Pancreas (tissue), 10 donors: ENCODE measurements around the gene ADCY1. TPM values are rescaled to one million over a fixed set of nuclear protein-coding genes. Genes with fewer than 3 reads are reported as not detected.
A peak's percentile ranks its signal among the peaks of the same experiment; 100 is the strongest.
"Not testable (repeated sequence)": the region's sequence is repeated elsewhere in the genome, so short reads cannot be mapped to it uniquely, and the experiment has no call there.

Experiments
- ATAC-seq, 4 donors: fragments of 200-7000 bp; cut with Tn5 transposase; one replicate each; pipeline versions ENCODE4 v1.8.0 to v1.9.1; 2020; ENCODE audit warnings: mild to moderate bottlenecking in 4 of 4, moderate library complexity in 4 of 4
- DNase-seq, 6 donors: peaks; one replicate each; pipeline ENCODE4 v3.0.0-alpha.2; 2020
- FAIRE-seq: peaks from 2 replicates; lab custom pipeline; 2012; peaks lifted over from hg19 to GRCh38; lab: Jason Lieb, UNC
- H3K27ac ChIP-seq, 4 donors: fragments of 200-600 bp; sonication (generic); 1 replicate in 3 of 4; 2 replicates in 1 of 4; pipeline versions ENCODE4 v1.5.0 to v1.8.0; 2020
- H3K27me3 ChIP-seq, 4 donors: fragments of 200-600 bp; one replicate each; pipeline ENCODE4 v1.8.0; 2021
- H3K36me3 ChIP-seq, 3 donors: fragments of 200-600 bp; sonication (generic) in 1 of 3; one replicate each; pipeline versions ENCODE4 v1.5.0 to v1.8.0; 2020 to 2021
- H3K4me1 ChIP-seq, 3 donors: fragments of 200-600 bp; one replicate each; pipeline ENCODE4 v1.8.0; 2021
- H3K4me3 ChIP-seq, 4 donors: fragments of 200-600 bp; sonication (generic) in 2 of 4; one replicate each; pipeline versions ENCODE4 v1.5.0 to v1.8.0; 2020 to 2021
- H3K9me3 ChIP-seq, 4 donors: fragments of 200-600 bp; one replicate each; pipeline ENCODE4 v1.8.0; 2021
- CTCF ChIP-seq, 4 donors: fragments of 200-600 bp; sonication (generic) in 3 of 4; IDR thresholded peaks; one replicate each; pipeline versions ENCODE4 v1.5.0 to v1.8.0; 2021; ENCODE audit warnings: antibody characterized with exemption in 4 of 4
- WGBS, 2 donors: extraction: QIAGEN DNeasy Blood & Tissue Kit; methylation state at CpG; one replicate each; pipeline ENCODE4 v1.1.7; 2013; 5-methylcytosine and 5-hydroxymethylcytosine counted together
- intact Hi-C, 3 donors: fragments of 100-400 bp; cut with DNase I; formaldehyde crosslinking; loops; one replicate each; pipeline versions ENCODE4 v1.11.1 to v1.14.2; 2022
- polyA plus RNA-seq, 2 donors: library from polyadenylated mRNA; stranded (reverse); fragments of 200-250 nt; gene quantifications; one replicate each; pipeline ENCODE4 v1.2.3, GENCODE V29; 2013
- total RNA-seq, 6 donors: library from RNA; stranded (reverse); fragmentation: NEBNext Ultra II Directional in 4 of 6; extraction: Animal tissue kit (Norgen Biotek cat#: 25700) in 4 of 6; gene quantifications; one replicate each; pipeline versions ENCODE4 v1.2.1 to v1.2.4, GENCODE V29; 2021 to 2023
- donor health status: healthy with polysubstance abuse.
- donor health status: DM: no; HTN: no; CAD: no; lungs with moderate emphysema.
- donor health status: DM: no; HTN: no; CAD: no.
- donor health status: control.
- donor health status: control.
- donor health status: Bipolar disorder and iron deficiency.
- donor health status: DM: yes; HTN: yes; CAD: no.
- donor health status: DM: no; HTN: no; CAD: no.
- donor health status: DM: no; HTN: no; CAD: no.
- donor health status: DM: yes; HTN: yes; CAD: no.

Gene ADCY1
- total and polyA plus RNA-seq, 8 donors, result 1.0 to 5.8 (median 4.2) TPM

- FAIRE-seq, result no peak
- no peak overlapping the region for H3K27ac ChIP-seq
Observed at GRCh38 chr7:45718464-45719330, 144.5 kb downstream of the ADCY1 start.

GRCh38 chr7:45720989-45721388 is 146.8 kb downstream of the ADCY1 start:
- no peak for TF ChIP-seq CTCF (IDR thresholded peaks at IDR 0.05)
- H3K4me3 ChIP-seq, result no peak overlapping the region
- H3K27ac ChIP-seq, result no peak overlapping the region
- no peaks in the 10 kb centered on the region for H3K4me1 ChIP-seq
- no peak for DNase-seq
- H3K9me3 ChIP-seq, result no peaks in the 10 kb centered on the region
- H3K36me3 ChIP-seq, result peaks cover 0 to 6% (median 4%) of the 10 kb centered on the region in 3 donors
- intact Hi-C loops, result no loop called here
- no peaks in the 10 kb centered on the region for H3K27me3 ChIP-seq
- no peak for FAIRE-seq
- 90 to 96% methylated on average over 3 of the region's 3 CpGs for WGBS, 2 donors
- no peak for ATAC-seq

More at GRCh38 chr7:45718464-45719330, 144.5 kb downstream of the ADCY1 start:
- Histone ChIP-seq H3K27me3 (no peaks in the 10 kb centered on the region), H3K4me1 (no peaks in the 10 kb centered on the region), H3K4me3 (no peak overlapping the region), H3K36me3 (peaks cover 0 to under 1% (median 0%) of the 10 kb centered on the region in 3 donors), H3K9me3 (no peaks in the 10 kb centered on the region)
- no peak for TF ChIP-seq CTCF (IDR thresholded peaks at IDR 0.05)
- no peak for ATAC-seq
- 63 to 68% methylated on average over 12 of the region's 12 CpGs for WGBS, 2 donors
- intact Hi-C loops, result no loop called here
- DNase-seq, result peak in 1 of 6 donors; percentile 44

- intact Hi-C loops, result no loop called here
Observed at GRCh38 chr7:45721686-45722598, 147.8 kb downstream of the ADCY1 start.

GRCh38 chr7:45725231-45725630 is 151.1 kb downstream of the ADCY1 start:
- H3K4me1 ChIP-seq, DNase-seq, H3K4me3 ChIP-seq, FAIRE-seq, ATAC-seq, intact Hi-C loops, H3K27me3 ChIP-seq, H3K9me3 ChIP-seq, H3K27ac ChIP-seq: not testable (repeated sequence)
- H3K36me3 ChIP-seq, result peaks cover 8 to 26% (median 16%) of the 10 kb centered on the region in 3 donors
- WGBS, 2 donors, result 89 to 98% methylated on average over 2 of the region's 2 CpGs

More at GRCh38 chr7:45721686-45722598, 147.8 kb downstream of the ADCY1 start:
- WGBS, 2 donors, result 90% methylated on average over 22 of the region's 22 CpGs
- no peaks in the 10 kb centered on the region for H3K9me3 ChIP-seq
- H3K4me3 ChIP-seq, result no peak overlapping the region
- no peaks in the 10 kb centered on the region for H3K4me1 ChIP-seq
- H3K27me3 ChIP-seq, result no peaks in the 10 kb centered on the region
- H3K36me3 ChIP-seq, result peaks cover 3 to 15% (median 10%) of the 10 kb centered on the region in 3 donors
- TF ChIP-seq CTCF (IDR thresholded peaks at IDR 0.05), result no peak
- H3K27ac ChIP-seq, result no peak overlapping the region
- peak in 1 of 4 donors; percentile 19 for ATAC-seq
- no peak for FAIRE-seq
- DNase-seq, result no peak

GRCh38 chr7:45726883-45727282 is 152.7 kb downstream of the ADCY1 start:
- Histone ChIP-seq H3K9me3 (no peaks in the 10 kb centered on the region), H3K4me3 (no peak overlapping the region), H3K27me3 (no peaks in the 10 kb centered on the region), H3K27ac (no peak overlapping the region), H3K4me1 (no peaks in the 10 kb centered on the region), H3K36me3 (peaks cover 8 to 26% (median 16%) of the 10 kb centered on the region in 3 donors)
- no peak for TF ChIP-seq CTCF (IDR thresholded peaks at IDR 0.05)
- FAIRE-seq (no peak), ATAC-seq (no peak), DNase-seq (peak in 1 of 6 donors; percentile 50)
- 97 to 98% methylated on average over 26 to 29 of the region's 29 CpGs for WGBS, 2 donors
- intact Hi-C loops, result no loop called here

GRCh38 chr7:45731692-45732443 is 157.7 kb downstream of the ADCY1 start:
- ATAC-seq, H3K4me1 ChIP-seq, H3K9me3 ChIP-seq, DNase-seq, H3K27me3 ChIP-seq, intact Hi-C loops, H3K4me3 ChIP-seq, H3K27ac ChIP-seq: not testable (repeated sequence)
- peaks cover 5 to 11% (median 7%) of the 10 kb centered on the region in 3 donors for H3K36me3 ChIP-seq
- peak; percentile 60 for FAIRE-seq
- WGBS, 2 donors, result 88 to 94% methylated on average over 5 of the region's 5 CpGs

- H3K27me3 ChIP-seq, H3K4me1 ChIP-seq, ATAC-seq, H3K4me3 ChIP-seq, intact Hi-C loops, H3K9me3 ChIP-seq, H3K27ac ChIP-seq, H3K36me3 ChIP-seq, DNase-seq, FAIRE-seq: not testable (repeated sequence)
- WGBS, 2 donors, result 94 to 96% methylated on average over 9 of the region's 9 CpGs
Observed at GRCh38 chr7:45738920-45739319, 164.8 kb downstream of the ADCY1 start.
